Endothelial cell of umbilical vein (primary cell): ENCODE measurements around the gene GUF1. TPM values are rescaled to one million over a fixed set of nuclear protein-coding genes. Genes with fewer than 3 reads are reported as not detected.

Source experiments
- BruUV-seq: library from RNA; stranded (reverse); fragments of 400-500 nt; replicated peaks from 2 replicates; lab custom pipeline; 2021; lab: Mats Ljungman, UMichigan
- CTCF ChIA-PET: fragments of 300-600, 350-600 bp; sonication (Branson Sonifier 250); formaldehyde crosslinking; loops from one replicate; lab custom pipeline; 2021; ENCODE audit warnings: antibody characterized with exemption, inconsistent platforms; lab: Charles Lee
- POLR2A ChIA-PET: fragments of 300-600, 350-600 bp; sonication (Branson Sonifier 250); formaldehyde crosslinking; loops from one replicate; lab custom pipeline; 2021; ENCODE audit warnings: antibody characterized with exemption, inconsistent platforms; lab: Charles Lee
- DNase-seq: peaks from one replicate; pipeline ENCODE4 v3.0.0-alpha.2; 2011; ENCODE audit warnings: low read depth, low spot score
- FAIRE-seq: peaks from 2 replicates; lab custom pipeline; 2011; peaks lifted over from hg19 to GRCh38; lab: Jason Lieb, UNC
- H2AFZ ChIP-seq: 2 replicates; pipeline ENCODE4 v1.6.0; 2012; ENCODE audit warnings: low read depth, low read length, control low read depth, inconsistent platforms
- H3K27ac ChIP-seq: 2 replicates; pipeline ENCODE4 v1.5.1; 2011; ENCODE audit warnings: low read depth, mild to moderate bottlenecking, control low read depth, low read length, moderate library complexity; ENCODE audit not compliant: insufficient read depth
- H3K27me3 ChIP-seq, 2 experiments: 2 replicates each; pipeline versions ENCODE4 v1.6.0 to v1.6.1; 2011; ENCODE audit warnings: low read length in 2 of 2, mixed read lengths in 1 of 2; ENCODE audit not compliant: control insufficient read depth in 2 of 2, insufficient read depth in 2 of 2
- H3K36me3 ChIP-seq, 2 experiments: 2 replicates in 1 of 2; 3 replicates in 1 of 2; pipeline ENCODE4 v1.5.1; 2011; ENCODE audit warnings: low read length in 2 of 2, mild to moderate bottlenecking in 1 of 2, moderate library complexity in 1 of 2; ENCODE audit not compliant: control insufficient read depth in 2 of 2, insufficient read depth in 2 of 2; ENCODE audit errors: extremely low read depth in 1 of 2
- H3K4me1 ChIP-seq: 3 replicates; pipeline ENCODE4 v1.5.1; 2011; ENCODE audit warnings: mild to moderate bottlenecking, low read length; ENCODE audit not compliant: control insufficient read depth, insufficient read depth; ENCODE audit errors: extremely low read depth
- H3K4me2 ChIP-seq: 2 replicates; pipeline ENCODE4 v1.6.1; 2011; ENCODE audit warnings: low read length, control low read depth, mixed read lengths; ENCODE audit not compliant: insufficient read depth
- H3K4me3 ChIP-seq, 3 experiments: fragments of 200-600 bp in 1 of 3; sonication (generic), shearing (Covaris generic) in 1 of 3; replicated peaks in 1 of 3; 2 replicates each; pipeline ENCODE4 v1.5.1; 2011 to 2016; ENCODE audit warnings: control low read depth in 3 of 3, low read length in 3 of 3, mild to moderate bottlenecking in 2 of 3, inconsistent platforms in 1 of 3, low read depth in 1 of 3, moderate library complexity in 1 of 3; ENCODE audit not compliant: insufficient read depth in 1 of 3
- H3K79me2 ChIP-seq: 2 replicates; pipeline ENCODE4 v1.6.0; 2012; ENCODE audit warnings: low read length, inconsistent platforms; ENCODE audit not compliant: control insufficient read depth, insufficient read depth
- H3K9ac ChIP-seq: replicated peaks from 2 replicates; pipeline ENCODE3; 2011; ENCODE audit warnings: low read length, control low read depth; ENCODE audit not compliant: insufficient read depth; ENCODE audit errors: extremely low read depth
- H3K9me1 ChIP-seq: replicated peaks from 3 replicates; pipeline ENCODE4 v1.6.0; 2011; ENCODE audit warnings: mild to moderate bottlenecking, low read length; ENCODE audit not compliant: control insufficient read depth, insufficient read depth; ENCODE audit errors: extremely low read depth
- H3K9me3 ChIP-seq: replicated peaks from 2 replicates; pipeline ENCODE4 v1.5.1; 2012; ENCODE audit warnings: low read length, inconsistent platforms; ENCODE audit not compliant: control insufficient read depth, insufficient read depth
- H4K20me1 ChIP-seq: replicated peaks from 2 replicates; pipeline ENCODE3; 2011; ENCODE audit warnings: mild to moderate bottlenecking, low read length; ENCODE audit not compliant: control insufficient read depth, insufficient read depth; ENCODE audit errors: extremely low read depth
- EZH2 ChIP-seq: IDR thresholded peaks from 2 replicates; pipeline ENCODE4 v1.6.1; 2012; ENCODE audit warnings: borderline replicate concordance, low read depth, mild to moderate bottlenecking, moderate library complexity, low read length, inconsistent platforms; ENCODE audit not compliant: severe bottlenecking
- FOS ChIP-seq: IDR thresholded peaks from 2 replicates; pipeline ENCODE4 v1.6.1; 2011; ENCODE audit warnings: mild to moderate bottlenecking, low read length, moderate library complexity, borderline replicate concordance; ENCODE audit not compliant: insufficient read depth
- GATA2 ChIP-seq: IDR thresholded peaks from 2 replicates; pipeline ENCODE4 v1.7.0; 2011; ENCODE audit warnings: low read depth, mild to moderate bottlenecking, moderate library complexity, mixed read lengths, low read length; ENCODE audit not compliant: insufficient read length, insufficient read depth
- JUN ChIP-seq: IDR thresholded peaks from 2 replicates; pipeline ENCODE4 v1.6.1; 2011; ENCODE audit warnings: borderline replicate concordance, low read depth; ENCODE audit not compliant: insufficient read length, insufficient read depth
- MAX ChIP-seq: IDR thresholded peaks from 2 replicates; pipeline ENCODE4 v1.6.1; 2011; ENCODE audit not compliant: insufficient read depth, insufficient read length
- MYC ChIP-seq: IDR thresholded peaks from one replicate; pipeline ENCODE4 v1.6.1; 2011; ENCODE audit warnings: mild to moderate bottlenecking, low read depth, low read length
- POLR2A ChIP-seq: IDR thresholded peaks from 2 replicates; pipeline ENCODE4 v1.6.1; 2012; ENCODE audit warnings: low read depth, mild to moderate bottlenecking, control low read depth, low read length
- POLR2AphosphoS5 ChIP-seq: IDR thresholded peaks from 2 replicates; pipeline ENCODE4 v1.6.1; 2012; ENCODE audit warnings: low read depth, mild to moderate bottlenecking, control low read depth, low read length, moderate library complexity; ENCODE audit not compliant: insufficient read depth
- dilution Hi-C: fragments of 300-500 bp; cut with MboI; formaldehyde crosslinking; loops from one replicate; pipeline ENCODE4 v1.15.0; 2019; ENCODE audit warnings: low sequenced_read_pairs; ENCODE audit not compliant: extremely low pct_ligation_motif_present
- intact Hi-C: fragments of 100-400 bp; cut with micrococcal nuclease; formaldehyde crosslinking; loops from one replicate; pipeline ENCODE4 v1.10.0; 2022
- polyA plus RNA-seq, 4 experiments: library from polyadenylated mRNA; depleted of rRNA in 3 of 4; stranded (reverse) in 3 of 4; unstranded in 1 of 4; fragments of >200 nt; gene quantifications; 2 replicates each; pipeline versions ENCODE4 v1.2.1 to v1.2.3, GENCODE V29; 2011 to 2012; ENCODE audit warnings: missing spikeins in 1 of 4
- total RNA-seq: library from RNA; stranded (reverse); gene quantifications from 2 replicates; pipeline ENCODE4 v1.2.3, GENCODE V29; 2021
- TF ChIP-seq, protein P1 (sequence below), 2 donors: IDR thresholded peaks; 1 replicate in 1 of 2; 2 replicates in 1 of 2; pipeline ENCODE4 v1.5.1; 2011; ENCODE audit warnings: low read length in 2 of 2, mild to moderate bottlenecking in 2 of 2, moderate library complexity in 2 of 2, control low read depth in 1 of 2, inconsistent platforms in 1 of 2, low read depth in 1 of 2; ENCODE audit not compliant: insufficient read depth in 1 of 2; ENCODE audit errors: extremely low read depth in 1 of 2

GUF1 gene
- total and polyA plus RNA-seq, 2 donors (not counting 3 experiments of a cell fraction or from before 2014, with no cell fraction given) = 5.4 to 19.9 TPM

DNA sequence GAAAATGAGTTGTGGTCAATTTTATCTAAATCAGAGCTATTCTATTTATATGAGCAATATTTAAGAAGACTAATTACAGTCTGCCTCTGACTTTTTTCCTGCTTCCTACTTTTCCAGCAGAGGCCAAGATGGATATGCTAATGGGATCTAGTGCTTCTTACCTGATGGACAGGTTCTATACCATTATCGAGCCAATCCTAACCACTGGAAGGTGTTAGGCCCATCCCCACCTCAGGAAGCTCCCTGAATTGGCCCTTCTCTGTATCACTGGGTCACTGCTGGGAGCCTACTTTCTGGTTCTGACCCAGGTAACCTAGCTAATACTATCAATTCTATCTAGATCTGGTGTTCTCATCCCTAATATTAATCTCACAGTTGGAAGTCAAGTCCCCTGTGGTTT, 26.2 kb upstream of the GUF1 start:
- Histone ChIP-seq H3K4me3 (no peak overlapping the region), H3K36me3 (no peaks in the 10 kb centered on the region), H3K9ac (no peak overlapping the region), H3K9me3 (no peaks in the 10 kb centered on the region), H4K20me1 (no peaks in the 10 kb centered on the region), H3K4me1 (no peaks in the 10 kb centered on the region), H3K4me2 (no peak overlapping the region), H3K27me3 (peaks cover 0 to 2% of the 10 kb centered on the region in 2 experiments), H3K79me2 (no peaks in the 10 kb centered on the region), H2AFZ (no peak overlapping the region), H3K27ac (no peak overlapping the region), H3K9me1 (no peaks in the 10 kb centered on the region)
- BruUV-seq = no TSS peak
- FAIRE-seq = no peak
- intact Hi-C loops (no loop called here), dilution Hi-C loops (no loop called here)
- DNase-seq = no peak
- CTCF ChIA-PET = interaction anchor here (1.5 kb wide), 1 partner anchor 16 kb away, joined by 4 read pairs; no protein-coding TSS in a partner anchor
- POLR2A ChIA-PET = no interaction called here
- no peak for TF ChIP-seq FOS

DNA sequence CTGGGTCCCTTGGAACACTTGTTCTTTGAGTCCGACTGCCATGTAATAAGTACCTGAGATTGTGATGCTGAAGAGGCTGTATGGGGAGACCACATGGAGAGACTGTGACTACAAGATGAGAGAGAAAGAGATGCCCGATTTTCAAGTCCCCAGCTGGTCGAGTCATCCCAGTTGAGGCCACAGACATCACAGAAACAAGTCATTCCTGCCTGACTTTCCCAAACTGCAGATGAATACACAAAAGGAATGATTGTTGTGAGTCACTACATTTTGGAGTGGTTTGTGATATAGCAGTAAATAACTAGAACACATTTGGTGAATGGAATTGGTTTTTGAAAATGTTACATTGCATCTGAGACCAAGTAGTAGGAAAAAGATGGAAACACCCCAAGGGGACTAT, 17.8 kb upstream of the GUF1 start:
- H3K27me3 ChIP-seq = no peaks in the 10 kb centered on the region
- DNase-seq (no peak), FAIRE-seq (no peak)
- ChIA-PET POLR2A (no interaction called here), CTCF (no interaction called here)
- BruUV-seq = no TSS peak
- H3K36me3 ChIP-seq = no peaks in the 10 kb centered on the region
- dilution Hi-C loops (no loop called here), intact Hi-C loops (no loop called here)
- no peak for TF ChIP-seq FOS
- no peak for TF ChIP-seq POLR2AphosphoS5
- TF ChIP-seq EZH2 = no peak
- TF ChIP-seq JUN = no peak
- TF ChIP-seq MYC = no peak
- TF ChIP-seq, protein P1, sequence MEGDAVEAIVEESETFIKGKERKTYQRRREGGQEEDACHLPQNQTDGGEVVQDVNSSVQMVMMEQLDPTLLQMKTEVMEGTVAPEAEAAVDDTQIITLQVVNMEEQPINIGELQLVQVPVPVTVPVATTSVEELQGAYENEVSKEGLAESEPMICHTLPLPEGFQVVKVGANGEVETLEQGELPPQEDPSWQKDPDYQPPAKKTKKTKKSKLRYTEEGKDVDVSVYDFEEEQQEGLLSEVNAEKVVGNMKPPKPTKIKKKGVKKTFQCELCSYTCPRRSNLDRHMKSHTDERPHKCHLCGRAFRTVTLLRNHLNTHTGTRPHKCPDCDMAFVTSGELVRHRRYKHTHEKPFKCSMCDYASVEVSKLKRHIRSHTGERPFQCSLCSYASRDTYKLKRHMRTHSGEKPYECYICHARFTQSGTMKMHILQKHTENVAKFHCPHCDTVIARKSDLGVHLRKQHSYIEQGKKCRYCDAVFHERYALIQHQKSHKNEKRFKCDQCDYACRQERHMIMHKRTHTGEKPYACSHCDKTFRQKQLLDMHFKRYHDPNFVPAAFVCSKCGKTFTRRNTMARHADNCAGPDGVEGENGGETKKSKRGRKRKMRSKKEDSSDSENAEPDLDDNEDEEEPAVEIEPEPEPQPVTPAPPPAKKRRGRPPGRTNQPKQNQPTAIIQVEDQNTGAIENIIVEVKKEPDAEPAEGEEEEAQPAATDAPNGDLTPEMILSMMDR (IDR thresholded peaks at IDR 0.05; ENCODE audit: extremely low read depth in 1 of 2, insufficient read depth in 1 of 2, low read depth in 1 of 2, low read length in 2 of 2) = no peak
- TF ChIP-seq GATA2 = no peak
- no peak for TF ChIP-seq POLR2A
- TF ChIP-seq MAX = no peak
- no peaks in the 10 kb centered on the region for H3K9me1 ChIP-seq
- no peak overlapping the region for H2AFZ ChIP-seq
- H4K20me1 ChIP-seq = no peaks in the 10 kb centered on the region
- H3K9ac ChIP-seq = no peak overlapping the region
- no peak overlapping the region for H3K4me2 ChIP-seq
- H3K79me2 ChIP-seq = no peaks in the 10 kb centered on the region
- H3K4me3 ChIP-seq = no peak overlapping the region
- H3K9me3 ChIP-seq = no peaks in the 10 kb centered on the region
- H3K27ac ChIP-seq = no peak overlapping the region
- H3K4me1 ChIP-seq = no peaks in the 10 kb centered on the region
